ENCODE results near the gene RUBCN. TPM values are rescaled to one million over a fixed set of nuclear protein-coding genes. Genes with fewer than 3 reads are reported as not detected.
"Not testable (repeated sequence)": the region's sequence is repeated elsewhere in the genome, so short reads cannot be mapped to it uniquely, and the experiment has no call there.

The RUBCN gene
- total and polyA plus RNA-seq, 2 donors (not counting 1 experiment from before 2014, with no cell fraction given): 57.3 to 423 TPM

GRCh38 chr3:197670361-197670760, 66.3 kb downstream of the RUBCN start:
- ChIA-PET POLR2A (no interaction called here), CTCF (interaction anchor here (7.1 kb wide), 1 partner anchor 71 kb away, joined by 49 read pairs; no protein-coding TSS in a partner anchor)
- Histone ChIP-seq H3K4me3 (ENCODE audit: control extremely low read depth in 1 of 5, extremely low read depth in 1 of 5, insufficient read depth in 1 of 5, low read depth in 2 of 5, low read length in 4 of 5) (no peak overlapping the region), H2AFZ (ENCODE audit: insufficient read depth, low read depth, low read length, poor library complexity, severe bottlenecking) (no peak overlapping the region), H3K9me3 (ENCODE audit: control extremely low read depth in 1 of 3, control insufficient read depth in 2 of 3, insufficient read depth in 1 of 3, low read length in 2 of 3) (peaks cover 0 to 3% (median 0%) of the 10 kb centered on the region in 3 donors), H3K9ac (ENCODE audit: low read length) (no peak overlapping the region), H3K27ac (ENCODE audit: low read length in 2 of 2) (no peak overlapping the region), H3K4me2 (replicated peaks; ENCODE audit: low read depth, low read length, poor library complexity, severe bottlenecking) (no peak overlapping the region), H4K20me1 (ENCODE audit: control insufficient read depth, insufficient read depth, low read length, poor library complexity, severe bottlenecking) (no peaks in the 10 kb centered on the region), H3K4me1 (ENCODE audit: control insufficient read depth in 2 of 2, insufficient read depth in 2 of 2, low read length in 2 of 2) (peaks cover 3 to 20% of the 10 kb centered on the region in 2 donors), H3K27me3 (replicated peaks in 1 of 4; ENCODE audit: control extremely low read depth in 1 of 4, control insufficient read depth in 3 of 4, insufficient read depth in 4 of 4, low read length in 3 of 4) (no peaks in the 10 kb centered on the region), H3K36me3 (replicated peaks in 1 of 2; ENCODE audit: control extremely low read depth in 1 of 2, control insufficient read depth in 1 of 2, extremely low read depth in 1 of 2, insufficient read depth in 2 of 2, low read length in 1 of 2) (peaks cover 0 to 32% of the 10 kb centered on the region in 2 experiments), H3K79me2 (ENCODE audit: control insufficient read depth, insufficient read depth, low read length) (no peaks in the 10 kb centered on the region)
- Mint-ChIP-seq H3K27ac (peak overlapping the region; percentile 34), H3K4me3 (no peak overlapping the region), H3K27me3 (no peaks in the 10 kb centered on the region), H3K9me3 (ENCODE audit: insufficient read depth) (no peaks in the 10 kb centered on the region), H3K4me1 (peaks cover 47% of the 10 kb centered on the region)
- TF ChIP-seq EZH2 (IDR thresholded peaks at IDR 0.05; ENCODE audit: borderline replicate concordance, insufficient read depth, low read depth, low read length, poor library complexity, severe bottlenecking) (no peak), CTCF (IDR thresholded peaks at IDR 0.05) (no peak)
- ATAC-seq (ENCODE audit: low read depth): no peak
- intact Hi-C loops (cut with micrococcal nuclease): loop anchor here (5.0 kb wide), 1 partner anchor 122 kb away; the partner anchor contains the start of gene LRCH3
- WGBS (ENCODE audit: insufficient coverage): 100% methylated on average over 1 of the region's 1 CpG
- DNase-seq: no peak

- Histone ChIP-seq H3K4me1 (ENCODE audit: control insufficient read depth in 2 of 2, insufficient read depth in 2 of 2, low read length in 2 of 2) (peaks cover 0 to 7% of the 10 kb centered on the region in 2 donors), H3K4me2 (replicated peaks; ENCODE audit: low read depth, low read length, poor library complexity, severe bottlenecking) (no peak overlapping the region), H3K9me3 (ENCODE audit: control extremely low read depth in 1 of 3, control insufficient read depth in 2 of 3, insufficient read depth in 1 of 3, low read length in 2 of 3) (no peaks in the 10 kb centered on the region), H3K9ac (ENCODE audit: low read length) (no peak overlapping the region), H3K36me3 (replicated peaks in 1 of 2; ENCODE audit: control extremely low read depth in 1 of 2, control insufficient read depth in 1 of 2, extremely low read depth in 1 of 2, insufficient read depth in 2 of 2, low read length in 1 of 2) (peaks cover 0 to 9% of the 10 kb centered on the region in 2 experiments), H3K27me3 (replicated peaks in 1 of 4; ENCODE audit: control extremely low read depth in 1 of 4, control insufficient read depth in 3 of 4, insufficient read depth in 4 of 4, low read length in 3 of 4) (no peaks in the 10 kb centered on the region), H4K20me1 (ENCODE audit: control insufficient read depth, insufficient read depth, low read length, poor library complexity, severe bottlenecking) (no peaks in the 10 kb centered on the region), H3K79me2 (ENCODE audit: control insufficient read depth, insufficient read depth, low read length) (no peaks in the 10 kb centered on the region), H3K27ac (ENCODE audit: low read length in 2 of 2) (no peak overlapping the region), H3K4me3 (ENCODE audit: control extremely low read depth in 1 of 5, extremely low read depth in 1 of 5, insufficient read depth in 1 of 5, low read depth in 2 of 5, low read length in 4 of 5) (no peak overlapping the region), H2AFZ (ENCODE audit: insufficient read depth, low read depth, low read length, poor library complexity, severe bottlenecking) (no peak overlapping the region)
- no peaks in the 10 kb centered on the region for H3K27me3 Mint-ChIP-seq
- ChIA-PET CTCF (interaction anchor here (1.0 kb wide), 1 partner anchor 68 kb away, joined by 4 read pairs; no protein-coding TSS in a partner anchor), POLR2A (no interaction called here)
- H3K27ac Mint-ChIP-seq: peak overlapping the region; percentile 76
- H3K9me3 Mint-ChIP-seq (ENCODE audit: insufficient read depth): no peaks in the 10 kb centered on the region
- 90% methylated on average over 5 of the region's 5 CpGs for WGBS (ENCODE audit: insufficient coverage)
- H3K4me1 Mint-ChIP-seq: peaks cover 25% of the 10 kb centered on the region
- TF ChIP-seq EZH2 (IDR thresholded peaks at IDR 0.05; ENCODE audit: borderline replicate concordance, insufficient read depth, low read depth, low read length, poor library complexity, severe bottlenecking): no peak
- TF ChIP-seq CTCF (IDR thresholded peaks at IDR 0.05): no peak
- no peak overlapping the region for H3K4me3 Mint-ChIP-seq
- ATAC-seq (ENCODE audit: low read depth): no peak
- DNase-seq: no peak
- intact Hi-C loops (cut with micrococcal nuclease): no loop called here
Observed at GRCh38 chr3:197667968-197668367, 68.7 kb downstream of the RUBCN start.

DNA sequence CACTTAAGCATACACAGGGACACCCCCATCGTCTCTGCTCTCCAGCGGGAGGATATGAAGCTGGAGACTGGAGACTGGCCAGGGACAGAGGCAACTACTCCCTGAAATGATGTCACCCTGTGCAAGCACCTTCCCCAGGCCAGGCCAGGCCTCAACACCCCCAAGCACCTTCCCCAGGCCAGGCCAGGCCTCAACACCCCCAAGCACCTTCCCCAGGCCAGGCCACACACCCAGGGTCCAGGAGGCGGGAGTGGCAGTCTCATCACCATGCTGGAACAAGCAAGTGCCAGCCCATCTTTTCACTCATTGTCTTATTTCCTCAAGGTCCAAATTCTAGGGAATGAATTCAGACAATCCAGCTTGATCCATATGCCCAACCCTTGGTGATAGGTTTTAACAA, 69.4 kb downstream of the RUBCN start:
- POLR2A ChIA-PET; H3K36me3 ChIP-seq (replicated peaks in 1 of 2; ENCODE audit: control extremely low read depth in 1 of 2, control insufficient read depth in 1 of 2, extremely low read depth in 1 of 2, insufficient read depth in 2 of 2, low read length in 1 of 2); intact Hi-C loops (cut with micrococcal nuclease); H3K9ac ChIP-seq (ENCODE audit: low read length); H3K27ac ChIP-seq (ENCODE audit: low read length in 2 of 2); H3K4me1 ChIP-seq (ENCODE audit: control insufficient read depth in 2 of 2, insufficient read depth in 2 of 2, low read length in 2 of 2); DNase-seq; H4K20me1 ChIP-seq (ENCODE audit: control insufficient read depth, insufficient read depth, low read length, poor library complexity, severe bottlenecking); H3K4me2 ChIP-seq (replicated peaks; ENCODE audit: low read depth, low read length, poor library complexity, severe bottlenecking); H3K4me3 ChIP-seq (ENCODE audit: control extremely low read depth in 1 of 5, extremely low read depth in 1 of 5, insufficient read depth in 1 of 5, low read depth in 2 of 5, low read length in 4 of 5); H2AFZ ChIP-seq (ENCODE audit: insufficient read depth, low read depth, low read length, poor library complexity, severe bottlenecking); H3K27me3 ChIP-seq (replicated peaks in 1 of 4; ENCODE audit: control extremely low read depth in 1 of 4, control insufficient read depth in 3 of 4, insufficient read depth in 4 of 4, low read length in 3 of 4); H3K9me3 ChIP-seq (ENCODE audit: control extremely low read depth in 1 of 3, control insufficient read depth in 2 of 3, insufficient read depth in 1 of 3, low read length in 2 of 3); H3K9me3 Mint-ChIP-seq (ENCODE audit: insufficient read depth); ATAC-seq (ENCODE audit: low read depth); H3K79me2 ChIP-seq (ENCODE audit: control insufficient read depth, insufficient read depth, low read length); H3K27me3 Mint-ChIP-seq: not testable (repeated sequence)
- WGBS (ENCODE audit: insufficient coverage): 100% methylated on average over 1 of the region's 3 CpGs
- H3K4me3 Mint-ChIP-seq: peak overlapping the region; percentile 26
- H3K4me1 Mint-ChIP-seq: peaks cover 20% of the 10 kb centered on the region
- peak overlapping the region; percentile 86 for H3K27ac Mint-ChIP-seq
- CTCF ChIA-PET: interaction anchor here (1.0 kb wide), 1 partner anchor 68 kb away, joined by 4 read pairs; no protein-coding TSS in a partner anchor
